ENCODE results near the gene SOX8.

The SOX8 gene

DNA sequence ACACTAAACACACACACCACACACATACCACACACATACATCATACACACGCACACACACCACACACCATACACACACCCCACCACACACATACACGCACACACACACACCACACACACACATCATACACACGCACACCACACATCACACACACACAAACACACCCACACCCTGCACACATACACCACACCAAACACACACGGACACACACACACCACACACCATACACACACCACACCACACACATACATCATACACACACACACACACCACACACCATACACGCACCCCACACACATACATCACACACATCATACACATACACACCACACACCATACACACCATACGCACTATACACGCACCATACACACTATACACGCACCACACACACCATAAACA is 3.7 kb upstream of the SOX8 start:
- DNase-seq (ENCODE audit: low read depth) = no peak
- H3K4me3 ChIP-seq (replicated peaks; ENCODE audit: low read depth, low read length) = no peak overlapping the region
- TF ChIP-seq, protein P1, sequence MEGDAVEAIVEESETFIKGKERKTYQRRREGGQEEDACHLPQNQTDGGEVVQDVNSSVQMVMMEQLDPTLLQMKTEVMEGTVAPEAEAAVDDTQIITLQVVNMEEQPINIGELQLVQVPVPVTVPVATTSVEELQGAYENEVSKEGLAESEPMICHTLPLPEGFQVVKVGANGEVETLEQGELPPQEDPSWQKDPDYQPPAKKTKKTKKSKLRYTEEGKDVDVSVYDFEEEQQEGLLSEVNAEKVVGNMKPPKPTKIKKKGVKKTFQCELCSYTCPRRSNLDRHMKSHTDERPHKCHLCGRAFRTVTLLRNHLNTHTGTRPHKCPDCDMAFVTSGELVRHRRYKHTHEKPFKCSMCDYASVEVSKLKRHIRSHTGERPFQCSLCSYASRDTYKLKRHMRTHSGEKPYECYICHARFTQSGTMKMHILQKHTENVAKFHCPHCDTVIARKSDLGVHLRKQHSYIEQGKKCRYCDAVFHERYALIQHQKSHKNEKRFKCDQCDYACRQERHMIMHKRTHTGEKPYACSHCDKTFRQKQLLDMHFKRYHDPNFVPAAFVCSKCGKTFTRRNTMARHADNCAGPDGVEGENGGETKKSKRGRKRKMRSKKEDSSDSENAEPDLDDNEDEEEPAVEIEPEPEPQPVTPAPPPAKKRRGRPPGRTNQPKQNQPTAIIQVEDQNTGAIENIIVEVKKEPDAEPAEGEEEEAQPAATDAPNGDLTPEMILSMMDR (IDR thresholded peaks at IDR 0.05; ENCODE audit: low read length, missing control alignments) = no peak

DNA sequence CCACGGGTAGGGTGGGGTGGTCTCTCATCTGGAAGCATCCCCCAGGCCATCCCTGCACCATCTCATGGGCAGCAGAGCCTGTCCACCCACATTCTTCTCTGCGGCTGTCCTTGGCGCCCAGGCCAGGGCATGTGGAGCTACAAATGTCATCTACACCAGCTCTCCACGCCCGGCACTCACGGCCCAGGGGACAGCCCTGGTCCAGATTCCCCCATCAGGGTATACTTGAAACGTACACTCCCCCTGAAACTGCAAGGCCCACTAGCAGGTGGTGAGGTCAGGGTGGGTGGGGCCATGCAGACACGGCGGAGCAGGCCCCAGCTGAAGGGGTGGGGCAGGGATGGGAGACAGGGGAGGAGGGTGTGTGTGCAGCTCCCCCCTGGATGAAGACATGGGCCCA is 3.2 kb upstream of the SOX8 start:
- H3K4me3 ChIP-seq (replicated peaks; ENCODE audit: low read depth, low read length) = no peak overlapping the region
- no peak for DNase-seq (ENCODE audit: low read depth)
- TF ChIP-seq, protein P1 (IDR thresholded peaks at IDR 0.05; ENCODE audit: low read length, missing control alignments) = no peak

GRCh38 chr16:979147-979546 is 2.4 kb upstream of the SOX8 start:
- no peak for DNase-seq (ENCODE audit: low read depth)
- TF ChIP-seq, protein P1 (IDR thresholded peaks at IDR 0.05; ENCODE audit: low read length, missing control alignments) = no peak
- H3K4me3 ChIP-seq (replicated peaks; ENCODE audit: low read depth, low read length) = no peak overlapping the region

GRCh38 chr16:979859-980594 is 1.5 kb upstream of the SOX8 start:
- DNase-seq (ENCODE audit: low read depth) = no peak
- no peak overlapping the region for H3K4me3 ChIP-seq (replicated peaks; ENCODE audit: low read depth, low read length)
- TF ChIP-seq, protein P1 (IDR thresholded peaks at IDR 0.05; ENCODE audit: low read length, missing control alignments) = no peak

DNA sequence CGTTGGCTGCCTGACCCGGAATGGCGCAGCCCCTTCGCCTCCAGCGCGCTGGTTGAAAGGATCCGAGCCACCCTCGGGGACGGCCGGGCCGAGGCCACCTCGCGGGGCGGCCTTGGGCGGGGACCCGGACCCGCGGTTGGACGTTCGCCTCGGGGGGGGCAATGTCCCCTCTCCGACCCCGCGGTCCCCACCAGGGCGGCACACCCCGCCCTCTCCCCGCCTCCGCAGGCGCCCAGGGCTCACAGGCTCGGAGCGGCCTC is 1.0 kb upstream of the SOX8 start:
- no peak overlapping the region for H3K4me3 ChIP-seq (replicated peaks; ENCODE audit: low read depth, low read length)
- TF ChIP-seq, protein P1 (IDR thresholded peaks at IDR 0.05; ENCODE audit: low read length, missing control alignments) = no peak
- DNase-seq (ENCODE audit: low read depth) = no peak

DNA sequence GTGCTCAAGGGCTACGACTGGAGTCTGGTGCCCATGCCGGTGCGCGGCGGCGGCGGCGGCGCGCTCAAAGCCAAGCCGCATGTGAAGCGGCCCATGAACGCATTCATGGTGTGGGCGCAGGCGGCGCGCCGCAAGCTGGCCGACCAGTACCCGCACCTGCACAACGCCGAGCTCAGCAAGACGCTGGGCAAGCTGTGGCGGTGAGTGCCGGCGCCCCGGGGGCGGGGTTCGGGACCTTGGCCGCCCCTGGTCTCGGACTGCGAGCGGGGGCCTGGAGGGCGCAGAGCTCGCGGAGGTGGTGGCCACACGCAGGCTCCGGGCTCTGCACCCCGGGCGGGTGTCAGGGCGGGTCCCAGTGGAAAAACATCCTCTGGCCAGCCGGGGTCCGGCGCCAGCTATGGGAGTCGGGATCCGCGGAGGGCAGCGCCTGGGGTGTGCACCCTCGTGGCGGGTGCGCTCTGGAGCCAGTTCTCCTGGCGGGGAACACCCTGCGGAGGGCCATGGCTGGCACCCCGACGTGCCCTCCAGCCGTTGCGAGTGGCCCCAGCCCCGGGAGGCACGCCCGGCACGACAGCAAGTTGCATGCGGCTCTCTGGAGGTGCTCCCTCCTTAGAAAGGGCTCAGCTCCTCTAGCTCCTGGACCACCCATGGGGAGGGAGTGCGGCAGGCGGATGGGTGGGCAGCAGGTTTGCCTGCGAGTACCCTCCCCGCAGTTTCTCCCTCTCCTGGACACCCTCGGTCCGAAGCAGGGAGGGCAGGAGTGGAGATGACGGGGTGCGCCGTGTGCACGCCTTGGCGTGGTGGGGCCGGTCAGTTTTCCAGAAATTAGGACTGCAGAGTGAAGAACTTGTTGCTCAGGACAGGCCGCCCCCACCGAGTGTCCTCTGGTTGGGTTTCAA is 824 bp downstream of the SOX8 start:
- no peak for DNase-seq (ENCODE audit: low read depth)
- TF ChIP-seq, protein P1 (IDR thresholded peaks at IDR 0.05; ENCODE audit: low read length, missing control alignments) = no peak
- no peak overlapping the region for H3K4me3 ChIP-seq (replicated peaks; ENCODE audit: low read depth, low read length)

Data from fibroblast of pulmonary artery (primary cell).